Osteoblast (primary cell): Measurements from ENCODE around the gene PNLIPRP2. TPM values are rescaled to one million over a fixed set of nuclear protein-coding genes. Genes with fewer than 3 reads are reported as not detected.

Experiments
- DNase-seq: peaks from one replicate; pipeline ENCODE4 v3.0.0; 2011; ENCODE audit warnings: low spot score, mixed read lengths; ENCODE audit not compliant: insufficient read length; ENCODE audit errors: missing footprints
- H2AFZ ChIP-seq: 2 replicates; pipeline ENCODE4 v1.6.0; 2011; ENCODE audit warnings: mild to moderate bottlenecking, low read length
- H3K27ac ChIP-seq: 2 replicates; pipeline ENCODE4 v1.5.1; 2011; ENCODE audit warnings: mild to moderate bottlenecking, low read depth, low read length, moderate library complexity
- H3K27me3 ChIP-seq: 2 replicates; pipeline ENCODE4 v1.6.0; 2012; ENCODE audit warnings: mild to moderate bottlenecking, control low read depth, inconsistent platforms, low read length, moderate library complexity; ENCODE audit not compliant: insufficient read depth
- H3K36me3 ChIP-seq: 2 replicates; pipeline ENCODE4 v1.5.1; 2011; ENCODE audit warnings: mild to moderate bottlenecking, low read length, control low read depth, moderate library complexity; ENCODE audit not compliant: insufficient read depth
- H3K4me1 ChIP-seq: 2 replicates; pipeline ENCODE4 v1.5.1; 2011; ENCODE audit warnings: mild to moderate bottlenecking, low read length, control low read depth, moderate library complexity; ENCODE audit not compliant: insufficient read depth
- H3K4me2 ChIP-seq: 2 replicates; pipeline ENCODE4 v1.6.0; 2011; ENCODE audit warnings: mild to moderate bottlenecking, low read length; ENCODE audit not compliant: insufficient read depth
- H3K4me3 ChIP-seq: fragments of 200-600 bp; sonication (generic); 3 replicates; pipeline ENCODE4 v1.5.1; 2012; ENCODE audit warnings: mild to moderate bottlenecking, low read length, inconsistent platforms; ENCODE audit not compliant: insufficient read depth
- H3K79me2 ChIP-seq: 2 replicates; pipeline ENCODE4 v1.6.0; 2012; ENCODE audit warnings: mild to moderate bottlenecking, low read length, control low read depth, inconsistent platforms; ENCODE audit not compliant: insufficient read depth
- H3K9me3 ChIP-seq: 2 replicates; pipeline ENCODE4 v1.5.1; 2011; ENCODE audit warnings: low read depth, low read length, control low read depth
- H4K20me1 ChIP-seq: 2 replicates; pipeline ENCODE4 v1.6.0; 2012; ENCODE audit warnings: mild to moderate bottlenecking, low read length, control low read depth; ENCODE audit not compliant: insufficient read depth
- CTCF ChIP-seq: IDR thresholded peaks from 2 replicates; pipeline ENCODE4 v1.5.1; 2011; ENCODE audit warnings: mild to moderate bottlenecking, low read depth, low read length, moderate library complexity; ENCODE audit errors: extremely low read depth
- total RNA-seq: library from RNA; depleted of rRNA; stranded (reverse); fragments of >200 nt; gene quantifications from 2 replicates; pipeline ENCODE4 v1.2.3, GENCODE V29; 2012

Gene PNLIPRP2
- total RNA-seq, 1 donor: not detected

GRCh38 chr10:116669832-116670644 is 49.3 kb downstream of the PNLIPRP2 start:
- Histone ChIP-seq H3K4me2 (peak overlapping the region; percentile 22), H3K27ac (no peak overlapping the region), H3K36me3 (peaks cover 7% of the 10 kb centered on the region), H3K4me1 (peaks cover 14% of the 10 kb centered on the region), H3K79me2 (no peaks in the 10 kb centered on the region), H4K20me1 (no peaks in the 10 kb centered on the region), H3K4me3 (peak overlapping the region; percentile 27), H3K9me3 (no peaks in the 10 kb centered on the region), H3K27me3 (no peaks in the 10 kb centered on the region), H2AFZ (no peak overlapping the region)
- no peak for DNase-seq
- TF ChIP-seq CTCF: no peak

- peaks cover 8% of the 10 kb centered on the region for H3K36me3 ChIP-seq
- no peak overlapping the region for H2AFZ ChIP-seq
- no peak for TF ChIP-seq CTCF
- no peak overlapping the region for H3K4me2 ChIP-seq
- peaks cover 14% of the 10 kb centered on the region for H3K4me1 ChIP-seq
- H4K20me1 ChIP-seq: no peaks in the 10 kb centered on the region
- H3K79me2 ChIP-seq: no peaks in the 10 kb centered on the region
- no peak overlapping the region for H3K4me3 ChIP-seq
- H3K27ac ChIP-seq: no peak overlapping the region
- DNase-seq: no peak
- no peaks in the 10 kb centered on the region for H3K27me3 ChIP-seq
- no peaks in the 10 kb centered on the region for H3K9me3 ChIP-seq
Observed at GRCh38 chr10:116670706-116671105, 50.0 kb downstream of the PNLIPRP2 start.

- Histone ChIP-seq H3K79me2 (no peaks in the 10 kb centered on the region), H3K27ac (no peak overlapping the region), H3K9me3 (no peaks in the 10 kb centered on the region), H3K4me2 (no peak overlapping the region), H4K20me1 (no peaks in the 10 kb centered on the region), H3K4me1 (peaks cover 14% of the 10 kb centered on the region), H3K36me3 (peaks cover 8% of the 10 kb centered on the region), H3K27me3 (no peaks in the 10 kb centered on the region), H3K4me3 (no peak overlapping the region), H2AFZ (no peak overlapping the region)
- no peak for DNase-seq
- no peak for TF ChIP-seq CTCF
Observed at GRCh38 chr10:116671274-116671926, 50.6 kb downstream of the PNLIPRP2 start.

GRCh38 chr10:116672891-116673290 is 52.1 kb downstream of the PNLIPRP2 start:
- Histone ChIP-seq H4K20me1 (no peaks in the 10 kb centered on the region), H3K4me3 (no peak overlapping the region), H3K36me3 (peaks cover 8% of the 10 kb centered on the region), H3K27me3 (no peaks in the 10 kb centered on the region), H3K4me2 (no peak overlapping the region), H3K27ac (no peak overlapping the region), H2AFZ (no peak overlapping the region), H3K4me1 (peaks cover 14% of the 10 kb centered on the region), H3K9me3 (no peaks in the 10 kb centered on the region), H3K79me2 (no peaks in the 10 kb centered on the region)
- TF ChIP-seq CTCF: no peak
- no peak for DNase-seq
